Measurements from ENCODE around the gene KRT7.
"Not testable (repeated sequence)": the region's sequence is repeated elsewhere in the genome, so short reads cannot be mapped to it uniquely, and the experiment has no call there.

Gene KRT7

GRCh38 chr12:52229836-52230343 lies 3.2 kb upstream of the KRT7 start:
- no peak for DNase-seq (ENCODE audit: low read depth in 2 of 2)

- DNase-seq (ENCODE audit: low read depth in 2 of 2) = no peak
Measured at GRCh38 chr12:52230364-52231281, 2.4 kb upstream of the KRT7 start.

GRCh38 chr12:52231305-52232202 lies 1.5 kb upstream of the KRT7 start:
- DNase-seq (ENCODE audit: low read depth in 2 of 2) = no peak

GRCh38 chr12:52232203-52232673 lies 805 bp upstream of the KRT7 start:
- DNase-seq (ENCODE audit: low read depth in 2 of 2) = no peak

- no peak for DNase-seq (ENCODE audit: low read depth in 2 of 2)
Measured at GRCh38 chr12:52233462-52234207, 592 bp downstream of the KRT7 start.

GRCh38 chr12:52234223-52234810 lies 1.3 kb downstream of the KRT7 start:
- no peak for DNase-seq (ENCODE audit: low read depth in 2 of 2)

- no peak for DNase-seq (ENCODE audit: low read depth in 2 of 2)
Measured at GRCh38 chr12:52235001-52235764, 2.1 kb downstream of the KRT7 start.

- no peak for DNase-seq (ENCODE audit: low read depth in 2 of 2)
Measured at GRCh38 chr12:52235822-52236361, 2.8 kb downstream of the KRT7 start.

- DNase-seq (ENCODE audit: low read depth in 2 of 2) = no peak
Measured at GRCh38 chr12:52236386-52237050, 3.5 kb downstream of the KRT7 start.

- DNase-seq (ENCODE audit: low read depth in 2 of 2) = no peak
Measured at GRCh38 chr12:52238207-52238840, 5.3 kb downstream of the KRT7 start.

GRCh38 chr12:52238916-52239646 lies 6.0 kb downstream of the KRT7 start:
- DNase-seq (ENCODE audit: low read depth in 2 of 2) = no peak

GRCh38 chr12:52239767-52240166 lies 6.7 kb downstream of the KRT7 start:
- no peak for DNase-seq (ENCODE audit: low read depth in 2 of 2)

- not testable (repeated sequence) for DNase-seq (ENCODE audit: low read depth in 2 of 2)
Measured at GRCh38 chr12:52240247-52240646, 7.2 kb downstream of the KRT7 start.

- no peak for DNase-seq (ENCODE audit: low read depth in 2 of 2)
Measured at GRCh38 chr12:52241205-52241842, 8.3 kb downstream of the KRT7 start.

GRCh38 chr12:52242442-52243258 lies 9.6 kb downstream of the KRT7 start:
- no peak for DNase-seq (ENCODE audit: low read depth in 2 of 2)

GRCh38 chr12:52243259-52243855 lies 10.3 kb downstream of the KRT7 start:
- no peak for DNase-seq (ENCODE audit: low read depth in 2 of 2)

All from activated CD4-positive, alpha-beta T cell treated with anti-CD3 and anti-CD28 coated beads for 24 hours (primary cell).